HT1080 (cell line): Measurements from ENCODE around the gene KCNA2. TPM values are rescaled to one million over a fixed set of nuclear protein-coding genes. Genes with fewer than 3 reads are reported as not detected.

Experiments used
- DNase-seq: peaks from one replicate; pipeline ENCODE4 v3.0.0-alpha.2; 2015; ENCODE audit warnings: low read depth
- total RNA-seq: library from RNA; depleted of rRNA; stranded (reverse); fragments of >200 nt; shearing (Covaris generic); gene quantifications from 2 replicates; pipeline ENCODE4 v1.2.3, GENCODE V29; 2014; rRNA removed

Gene KCNA2
- total RNA-seq, 1 experiment from 2014 or later, result not detected

DNA sequence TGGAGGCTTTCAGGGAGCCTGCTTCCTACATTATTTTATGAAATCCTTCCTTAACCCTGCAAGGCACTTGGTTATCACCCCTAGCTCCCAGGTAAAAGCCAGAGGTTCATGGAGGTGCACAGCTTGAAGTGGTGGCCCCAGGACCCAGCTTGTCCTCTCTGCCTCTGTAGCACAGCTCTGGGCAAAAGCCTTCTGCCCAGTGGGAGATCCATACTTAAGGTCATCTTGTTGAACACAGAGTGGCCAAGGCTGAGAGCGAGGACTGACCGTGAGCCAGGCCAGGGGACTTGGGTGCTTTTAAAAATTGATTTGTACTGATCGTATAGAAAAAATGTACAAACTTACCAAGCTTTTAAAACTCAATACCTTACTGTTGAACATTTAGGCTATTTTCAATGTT, 33.4 kb downstream of the KCNA2 start:
- DNase-seq, result no peak

DNA sequence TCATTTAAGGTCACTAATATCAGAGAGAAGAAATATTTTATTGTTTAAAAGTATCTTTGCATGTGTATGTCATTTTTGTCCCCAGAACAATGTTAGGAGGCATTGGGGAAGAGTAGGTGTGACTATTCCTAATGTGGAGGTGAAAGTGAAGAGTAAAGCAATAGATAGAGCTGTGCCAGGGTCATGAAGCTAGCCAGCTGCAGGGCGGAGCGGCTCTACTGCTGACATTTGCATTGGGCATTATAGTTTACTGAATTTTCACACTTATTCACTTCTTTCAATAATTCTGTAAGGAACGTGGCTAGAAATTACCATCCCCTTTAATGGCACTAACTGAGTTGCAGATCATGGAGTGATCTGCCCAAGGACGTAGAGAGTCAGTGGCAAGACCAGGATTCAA, 35.3 kb downstream of the KCNA2 start:
- no peak for DNase-seq

DNA sequence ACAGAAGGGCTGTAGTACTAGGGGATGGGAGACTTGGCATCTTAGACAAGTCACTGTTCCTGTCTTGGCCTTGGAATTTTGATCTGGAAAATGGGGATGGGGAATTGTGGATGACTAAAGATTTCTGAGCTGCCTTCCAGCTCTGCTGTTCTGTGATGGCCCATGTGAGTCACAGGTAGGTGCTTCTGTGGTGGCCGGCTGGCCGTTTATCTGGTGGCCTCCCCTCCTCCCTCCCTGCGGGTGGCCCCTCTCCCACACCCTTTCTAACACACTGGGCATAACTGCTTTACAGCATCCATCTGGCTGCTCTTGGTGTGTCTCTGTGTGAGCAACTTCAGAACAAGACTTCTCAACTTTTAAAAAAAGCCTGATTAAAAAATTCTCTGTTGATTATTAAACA, 35.9 kb downstream of the KCNA2 start:
- DNase-seq, result peak; percentile 17

DNA sequence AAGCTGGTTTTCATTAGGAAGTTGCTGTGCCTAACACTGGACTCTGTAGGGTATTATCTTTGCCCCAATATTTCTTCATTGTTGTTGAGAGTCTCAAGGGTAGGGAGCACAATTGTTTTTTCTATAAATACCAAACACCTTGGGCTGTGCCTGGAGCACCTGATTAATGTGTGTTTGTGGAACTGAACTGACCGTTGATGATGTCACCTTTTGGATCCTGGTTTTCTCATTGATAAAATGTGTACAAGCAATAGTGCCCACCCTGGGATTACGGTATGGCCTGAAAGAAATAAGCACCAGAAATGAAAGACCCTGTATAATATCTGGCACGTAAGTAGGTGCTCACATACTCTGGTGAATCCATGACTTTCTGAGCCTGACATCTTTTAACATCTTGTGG, 39.3 kb downstream of the KCNA2 start:
- DNase-seq, result no peak

DNA sequence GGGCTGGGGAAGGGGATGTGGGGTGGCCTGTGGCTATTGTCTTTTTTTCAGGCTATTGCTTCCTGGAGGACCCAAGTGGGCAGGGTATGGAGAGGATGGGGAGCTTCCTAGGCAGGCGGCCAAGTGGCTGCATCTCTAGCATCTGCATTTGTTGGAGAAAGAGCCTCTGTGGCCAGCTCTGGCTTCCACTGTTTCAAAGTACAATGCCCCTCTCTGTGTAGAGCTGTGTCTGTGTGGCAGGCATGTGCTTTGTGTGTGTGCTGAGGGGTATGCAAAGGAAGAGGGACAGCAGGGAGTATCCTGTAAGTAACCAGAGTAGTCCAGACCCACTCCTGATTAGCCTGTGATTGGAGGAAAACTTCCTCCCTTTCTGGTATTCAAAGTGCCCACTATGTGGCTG, 40.6 kb downstream of the KCNA2 start:
- no peak for DNase-seq

DNA sequence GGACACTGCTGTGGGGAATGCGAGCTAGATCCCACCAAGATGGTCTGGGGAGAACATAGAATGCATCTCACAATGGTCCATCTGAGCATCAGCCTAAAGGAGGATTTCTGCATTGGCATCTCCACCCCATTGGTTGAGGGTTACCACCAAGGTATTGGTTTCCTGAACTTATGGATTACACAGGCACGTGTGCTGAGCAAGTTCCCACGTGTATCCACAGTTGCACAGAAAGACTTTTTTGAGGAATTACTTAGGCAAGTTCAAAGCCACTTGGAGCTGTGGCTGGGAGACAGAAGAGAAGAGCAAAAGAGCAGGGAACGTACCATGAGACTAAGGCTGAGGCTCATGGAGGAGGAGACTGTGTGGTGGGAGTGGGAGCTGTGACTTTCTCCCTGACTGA, 43.1 kb downstream of the KCNA2 start:
- DNase-seq, result no peak

DNA sequence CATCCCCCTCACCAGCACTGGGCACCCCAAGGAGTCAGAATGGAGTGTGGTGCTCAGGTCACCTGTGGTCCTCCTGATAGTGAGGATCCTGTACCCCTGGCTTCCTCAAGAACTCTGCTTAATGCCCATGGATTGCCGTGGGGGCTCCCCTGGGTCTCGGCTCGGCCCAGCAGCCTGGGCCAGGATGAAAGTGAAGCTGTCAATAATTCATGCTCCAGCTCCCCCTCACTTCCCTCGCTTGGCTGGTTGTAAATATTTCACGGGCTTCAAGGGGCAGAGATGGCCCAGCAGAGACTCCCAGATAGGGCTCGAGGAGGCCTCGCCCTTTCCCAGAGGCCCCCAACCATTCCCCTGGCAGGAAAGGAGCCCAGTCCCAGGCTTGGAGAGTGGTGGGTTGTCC, 44.6 kb downstream of the KCNA2 start:
- no peak for DNase-seq

DNA sequence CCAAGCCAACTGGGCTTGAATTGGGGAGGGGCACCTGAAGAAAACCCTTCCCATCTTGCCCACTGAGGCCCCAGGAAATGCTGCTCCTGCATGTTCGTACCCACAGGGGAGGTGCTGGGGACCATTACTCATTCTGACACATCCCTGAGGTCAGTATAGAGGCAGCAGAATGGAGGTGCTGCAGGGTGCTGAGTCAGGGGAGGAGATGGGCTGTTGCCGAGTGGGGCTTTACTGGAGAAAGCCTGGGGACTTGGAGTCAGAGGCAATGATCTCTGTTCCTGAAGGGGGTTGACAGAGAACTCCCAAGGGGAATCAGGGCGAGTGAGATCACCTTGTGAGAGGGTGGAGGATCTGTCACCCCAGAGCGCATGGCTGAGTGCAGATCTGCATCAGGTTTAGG, 47.0 kb downstream of the KCNA2 start:
- DNase-seq, result peak; percentile 54

DNA sequence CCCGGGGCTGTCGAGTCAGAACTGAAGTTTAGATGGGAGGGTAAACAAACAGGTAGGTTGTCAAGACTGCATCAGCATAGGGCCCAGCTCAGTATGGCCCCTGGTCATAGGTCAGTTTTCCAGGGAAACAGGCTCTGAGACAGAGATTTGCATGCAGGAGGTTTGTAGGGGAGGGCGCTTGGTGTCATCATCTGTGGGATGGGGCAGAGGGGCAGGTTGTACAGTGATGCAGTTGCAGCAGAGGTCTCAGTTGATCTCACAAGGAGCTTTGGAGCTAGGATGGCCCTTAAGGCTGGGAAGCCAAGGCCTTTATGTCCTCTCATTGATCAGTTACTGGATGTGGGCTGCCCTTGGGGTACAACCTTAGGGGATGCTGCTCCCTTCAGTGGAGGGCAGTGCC, 48.7 kb downstream of the KCNA2 start:
- no peak for DNase-seq

DNA sequence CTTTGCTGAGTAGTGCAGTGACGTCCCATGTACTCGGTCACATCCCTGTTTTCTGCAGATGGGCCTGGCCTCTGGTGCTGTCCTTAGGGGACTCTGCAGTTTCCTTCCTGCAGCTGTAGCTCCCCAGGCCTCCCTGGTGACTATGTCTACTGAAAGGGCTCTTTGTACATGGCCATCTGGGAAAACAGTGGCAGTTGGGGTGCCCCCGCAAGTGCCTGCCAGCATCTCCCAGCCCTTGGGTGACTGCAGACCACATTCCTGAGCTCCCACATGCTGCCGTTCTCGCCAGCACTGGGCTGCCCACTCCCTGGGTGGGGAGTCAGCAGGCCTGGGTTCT, 49.7 kb downstream of the KCNA2 start:
- DNase-seq, result no peak

DNA sequence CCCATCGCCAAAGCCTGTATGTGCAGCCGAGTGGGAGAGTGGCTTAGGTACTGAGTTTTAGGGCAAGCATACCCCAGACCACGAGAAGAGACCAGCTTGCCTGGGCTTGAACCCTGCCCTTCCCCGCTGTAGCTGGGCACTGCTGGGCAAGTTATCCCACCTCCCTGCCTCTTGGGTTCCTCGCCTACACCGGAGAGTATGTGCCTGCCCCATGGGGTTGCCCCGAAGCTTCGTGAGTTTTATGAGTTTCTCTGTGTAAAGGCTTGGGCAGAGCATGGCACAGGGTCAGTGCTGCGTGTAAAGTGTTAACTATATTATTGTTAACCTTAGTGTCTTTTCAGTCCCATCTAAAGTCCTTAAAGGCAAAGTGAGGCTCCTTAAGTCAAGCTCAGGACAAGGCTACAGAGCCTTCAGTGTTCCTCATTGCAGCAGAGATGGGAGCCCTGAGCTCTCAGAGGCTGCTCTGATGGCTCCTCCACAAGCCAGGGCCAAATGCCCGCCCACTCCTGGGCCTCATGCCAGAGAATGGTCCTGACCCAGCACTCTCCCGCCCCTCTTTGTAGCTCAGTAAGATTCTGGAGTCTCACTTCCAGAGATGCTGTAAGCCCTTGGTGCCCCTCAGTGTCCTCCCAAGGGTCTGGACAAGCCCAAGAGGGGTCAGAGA, 50.2 kb downstream of the KCNA2 start:
- DNase-seq, result peak; percentile 20

DNA sequence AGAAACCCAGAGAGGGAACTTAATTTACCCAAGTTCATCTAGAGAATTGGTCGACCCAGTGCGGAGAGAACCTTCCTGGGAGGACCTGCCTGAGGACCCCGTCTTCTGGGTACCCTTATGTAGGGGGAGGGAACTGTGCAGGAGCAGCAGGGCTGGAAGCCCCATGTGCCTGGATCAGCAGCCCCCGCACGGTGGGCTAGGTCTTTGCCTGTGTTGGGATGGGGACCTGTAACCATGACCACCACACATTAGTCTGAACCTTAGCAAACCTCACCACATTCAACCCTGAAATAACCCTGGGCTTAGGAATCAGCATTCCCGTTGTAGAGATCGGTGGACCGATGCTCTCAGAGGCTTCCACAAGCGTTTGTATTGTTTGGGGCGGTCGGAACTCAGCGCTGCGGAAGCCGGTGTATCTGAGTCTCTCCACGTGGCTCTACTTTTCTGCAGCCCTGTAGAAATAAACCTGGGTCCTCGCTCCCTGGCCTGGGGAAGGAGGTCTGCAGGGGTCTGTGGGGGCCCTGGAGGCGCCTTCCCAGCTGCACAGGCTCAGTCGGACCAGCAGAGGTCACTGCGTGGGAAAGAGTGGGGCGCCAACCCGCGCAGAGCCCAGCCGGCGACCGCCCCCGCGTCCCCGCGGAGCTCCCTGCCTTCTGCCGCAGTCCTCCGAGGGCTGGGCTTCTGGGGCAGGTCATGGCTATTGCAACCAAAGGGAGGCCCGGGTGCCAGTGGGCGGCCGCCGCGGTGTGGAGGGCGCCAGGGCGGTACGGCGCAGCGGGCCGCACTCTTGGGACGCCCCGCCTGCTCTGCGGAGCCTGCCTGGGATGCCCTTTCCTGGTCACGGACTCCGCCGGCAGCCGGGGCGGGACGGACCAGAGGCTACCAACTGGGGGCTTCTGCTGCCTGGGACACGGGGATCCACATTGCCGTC, 51.0 kb downstream of the KCNA2 start:
- DNase-seq, result no peak

DNA sequence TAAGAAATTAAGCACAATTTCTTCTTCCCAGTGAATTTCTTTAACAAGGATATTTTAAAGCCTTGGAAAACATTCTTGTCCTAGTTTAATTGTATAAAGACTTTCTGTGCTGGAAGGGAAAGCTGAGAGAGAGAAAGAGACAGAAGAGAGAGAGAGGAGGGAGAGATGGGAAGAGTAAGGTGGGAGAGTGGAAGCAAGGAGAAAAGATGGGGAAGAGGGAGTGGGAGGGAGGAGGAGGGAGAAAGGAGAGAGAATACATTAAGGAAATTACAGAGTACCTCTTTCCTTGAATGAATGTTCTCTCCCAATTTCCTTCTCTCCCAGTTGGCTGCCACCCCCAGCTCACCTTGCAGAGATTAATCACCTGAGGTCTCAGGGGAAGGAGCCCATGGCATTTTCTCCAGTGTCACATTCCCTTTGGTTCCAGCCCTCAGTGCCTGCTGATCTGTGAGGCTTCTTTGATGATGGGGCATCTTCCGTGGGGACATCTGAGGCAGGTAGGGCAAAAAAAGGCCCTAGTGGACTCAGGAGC, 54.8 kb downstream of the KCNA2 start:
- DNase-seq, result no peak

DNA sequence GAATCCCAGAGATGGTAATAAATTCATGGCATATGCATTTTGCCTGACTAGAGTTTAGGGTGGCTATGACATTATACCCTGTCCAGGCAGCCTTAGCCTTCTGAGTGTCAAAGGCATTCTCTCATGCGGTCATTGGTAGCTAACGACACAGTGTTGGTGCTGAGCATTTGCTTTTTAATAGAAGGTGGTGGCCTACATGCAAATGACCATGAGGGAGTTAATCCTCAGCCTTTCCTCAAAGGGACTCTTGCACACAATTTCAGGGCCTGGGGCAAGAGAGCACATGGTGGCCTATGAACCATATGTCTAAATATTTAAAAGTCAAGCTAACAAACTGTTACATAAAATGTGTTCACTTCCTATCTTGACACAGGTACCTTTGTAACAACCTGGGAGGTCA, 56.3 kb downstream of the KCNA2 start:
- no peak for DNase-seq

DNA sequence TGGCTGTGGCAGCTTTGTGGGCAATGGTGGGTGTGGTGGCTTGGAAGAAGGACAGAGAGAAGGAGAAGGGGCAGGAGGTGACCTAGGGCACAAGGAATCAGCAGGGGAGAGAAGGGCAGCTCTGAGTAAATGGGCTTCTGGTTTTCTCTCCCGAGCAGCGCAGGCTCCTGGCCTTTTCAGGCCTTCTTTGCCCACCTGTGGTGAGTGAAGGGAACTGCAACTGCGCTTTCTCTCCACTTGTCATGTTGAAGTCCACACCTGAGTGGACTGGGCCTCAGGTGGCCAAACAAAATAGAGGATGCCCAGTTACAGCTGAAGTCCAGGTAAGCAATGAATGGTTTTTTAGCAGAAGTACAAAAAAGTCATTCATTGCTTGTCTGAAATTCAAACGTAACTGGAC, 57.8 kb downstream of the KCNA2 start:
- DNase-seq, result no peak

DNA sequence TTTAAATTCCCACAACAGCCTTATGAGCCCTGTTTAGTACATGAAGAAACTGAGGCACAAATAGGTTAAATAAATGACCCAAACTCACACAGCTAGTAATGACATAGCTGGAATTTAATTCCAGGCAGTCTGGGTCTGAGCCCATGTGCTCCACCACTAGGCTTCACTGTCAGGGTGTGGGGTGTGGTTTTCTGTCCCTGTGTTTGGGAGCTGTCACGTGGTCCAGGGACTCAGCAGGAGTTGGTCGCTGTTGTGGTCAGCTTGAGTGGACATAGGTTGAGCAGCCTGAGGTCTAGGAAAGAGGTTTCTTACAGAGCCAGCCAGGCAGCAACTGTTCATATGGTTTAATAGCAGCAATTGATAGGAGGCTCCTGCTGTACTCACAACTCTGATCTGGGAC, 59.1 kb downstream of the KCNA2 start:
- DNase-seq, result no peak

DNA sequence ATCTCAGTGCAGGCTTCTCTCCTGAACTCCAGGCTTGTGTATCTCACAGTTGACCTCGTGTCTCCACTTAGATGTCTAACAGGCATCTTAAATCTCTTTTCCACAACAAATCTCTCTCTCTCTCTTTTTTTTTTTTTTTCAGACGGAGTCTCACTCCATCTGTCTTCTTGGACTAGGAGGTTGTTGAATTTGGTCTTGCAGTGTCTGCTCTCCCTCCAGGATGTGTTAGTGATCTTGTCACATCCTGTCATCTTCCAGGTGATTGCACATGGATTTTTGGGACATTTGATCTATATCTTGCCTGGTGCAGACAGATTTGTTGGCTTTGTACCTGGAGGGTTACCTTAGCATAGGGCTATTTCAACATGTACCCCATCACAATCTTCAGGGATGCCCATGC, 60.7 kb downstream of the KCNA2 start:
- no peak for DNase-seq

DNA sequence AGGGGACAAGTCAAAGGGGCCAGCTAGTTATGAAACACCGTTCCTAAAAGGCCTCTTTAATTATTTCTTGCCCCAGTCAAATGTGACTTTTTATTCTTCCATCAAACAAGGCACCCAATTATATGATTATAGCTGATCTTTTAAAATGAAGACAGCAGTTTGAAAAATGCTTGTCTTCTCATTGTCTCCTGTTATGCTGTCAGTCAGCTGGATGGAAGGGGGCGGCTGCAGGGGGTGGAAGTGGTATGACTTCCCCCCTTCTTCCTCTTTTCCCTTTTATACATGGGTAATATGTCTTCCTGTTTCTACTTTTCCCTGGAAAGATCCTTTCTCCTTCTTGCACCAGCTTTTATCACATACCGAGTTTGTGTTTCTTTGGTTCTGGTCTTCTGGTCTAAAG, 61.4 kb downstream of the KCNA2 start:
- DNase-seq, result no peak

Other genes with a start within 250 kb of the KCNA2 start
- 0.60 and 0.61 TPM in 2 replicates for gene SLC16A4, start 215.3 kb downstream of the KCNA2 start, total RNA-seq
- 166 and 210 TPM in 2 replicates for gene LAMTOR5, start 198.7 kb downstream of the KCNA2 start, total RNA-seq
- not detected in 2 replicates for gene PROK1, start 155.2 kb downstream of the KCNA2 start, total RNA-seq
- gene KCNA10, start 87.2 kb downstream of the KCNA2 start, total RNA-seq, result not detected in 2 replicates
- not detected in 2 replicates for gene KCNA3, start 68.6 kb upstream of the KCNA2 start, total RNA-seq